HG03520 (cell line): Measurements from ENCODE around the gene TMEM234.
A peak's percentile ranks its signal among the peaks of the same experiment; 100 is the strongest.

ENCODE experiments used
- ATAC-seq: cut with Tn5 transposase; IDR thresholded peaks from one replicate; pipeline ENCODE4 v1.9.1; 2021; ENCODE audit warnings: mild to moderate bottlenecking, moderate library complexity; ENCODE audit not compliant: unreplicated experiment

Gene TMEM234

GRCh38 chr1:32180186-32181060 is 41.7 kb downstream of the TMEM234 start:
- no peak for ATAC-seq

- ATAC-seq: peak; percentile 72
These were observed 42.5 kb downstream of the TMEM234 start, which contains the start of gene TXLNA for GRCh38 chr1:32179443-32180185. Gene TXLNA, plus strand, starts transcription at chr1:32179675. Its CDS starts 671 bp downstream, at chr1:32180346.

- no peak for ATAC-seq
These were observed 43.0 kb downstream of the TMEM234 start for GRCh38 chr1:32179193-32179442.

- no peak for ATAC-seq
These were observed 43.6 kb downstream of the TMEM234 start for GRCh38 chr1:32178380-32179192.

GRCh38 chr1:32172621-32173245 is 49.4 kb downstream of the TMEM234 start:
- ATAC-seq: no peak

GRCh38 chr1:32170991-32171390 is 51.2 kb downstream of the TMEM234 start:
- ATAC-seq: no peak
